CD8-positive, alpha-beta memory T cell (primary cell): ENCODE results near the gene SCG2. TPM values are rescaled to one million over a fixed set of nuclear protein-coding genes. Genes with fewer than 3 reads are reported as not detected.

Source experiments
- CTCF ChIA-PET: fragments of 350-600 bp; sonication (Branson Sonifier 250); formaldehyde crosslinking; loops from one replicate; lab custom pipeline; 2021; ENCODE audit warnings: antibody characterized with exemption; lab: Charles Lee
- POLR2A ChIA-PET: fragments of 350-600 bp; sonication (Branson Sonifier 250); formaldehyde crosslinking; loops from one replicate; lab custom pipeline; 2021; ENCODE audit warnings: antibody characterized with exemption; lab: Charles Lee
- DNase-seq, 5 donors: peaks; one replicate each; pipeline versions ENCODE4 v3.0.0 to v3.0.0-alpha.2; 2020 to 2022; ENCODE audit warnings: mixed read lengths in 1 of 5
- H3K27ac ChIP-seq: one replicate; pipeline ENCODE4 v1.7.0; 2013; ENCODE audit warnings: low read depth, mild to moderate bottlenecking, low read length, moderate library complexity
- H3K27me3 ChIP-seq: 2 replicates; pipeline ENCODE4 v1.7.0; 2013; ENCODE audit warnings: low read length, mild to moderate bottlenecking; ENCODE audit not compliant: insufficient read depth, poor library complexity, severe bottlenecking
- H3K36me3 ChIP-seq: 2 replicates; pipeline ENCODE4 v1.7.0; 2013; ENCODE audit warnings: mild to moderate bottlenecking, low read length, moderate library complexity; ENCODE audit not compliant: insufficient read depth
- H3K4me1 ChIP-seq: 2 replicates; pipeline ENCODE4 v1.7.0; 2013; ENCODE audit warnings: mild to moderate bottlenecking, low read length, moderate library complexity; ENCODE audit not compliant: insufficient read depth
- H3K4me3 ChIP-seq: 2 replicates; pipeline ENCODE4 v1.7.0; 2013; ENCODE audit warnings: mild to moderate bottlenecking, low read length
- H3K9me3 ChIP-seq: 2 replicates; pipeline ENCODE4 v1.7.0; 2013; ENCODE audit warnings: mild to moderate bottlenecking, low read length
- H3K27ac Mint-ChIP-seq, 8 donors: one replicate each; pipeline ENCODE4 v1.8.0; 2020 to 2021; ENCODE audit warnings: mixed read lengths in 8 of 8, mild to moderate bottlenecking in 6 of 8, inconsistent platforms in 3 of 8, moderate library complexity in 3 of 8
- H3K27me3 Mint-ChIP-seq, 2 donors: one replicate each; pipeline ENCODE4 v1.8.0; 2020 to 2021; ENCODE audit warnings: mixed read lengths in 2 of 2, mild to moderate bottlenecking in 1 of 2, moderate library complexity in 1 of 2
- H3K36me3 Mint-ChIP-seq, 3 donors: one replicate each; pipeline ENCODE4 v1.8.0; 2020 to 2021; ENCODE audit warnings: mixed read lengths in 3 of 3, inconsistent platforms in 1 of 3, mild to moderate bottlenecking in 1 of 3
- H3K4me1 Mint-ChIP-seq, 3 donors: one replicate each; pipeline ENCODE4 v1.8.0; 2020 to 2021; ENCODE audit warnings: mixed read lengths in 3 of 3, inconsistent platforms in 1 of 3, mild to moderate bottlenecking in 1 of 3
- H3K4me3 Mint-ChIP-seq, 7 donors: one replicate each; pipeline ENCODE4 v1.8.0; 2020 to 2021; ENCODE audit warnings: mixed read lengths in 7 of 7, mild to moderate bottlenecking in 6 of 7, moderate library complexity in 4 of 7, inconsistent platforms in 2 of 7
- H3K9me3 Mint-ChIP-seq, 5 donors: one replicate each; pipeline ENCODE4 v1.8.0; 2020 to 2022; ENCODE audit warnings: mixed read lengths in 5 of 5, mild to moderate bottlenecking in 3 of 5, moderate library complexity in 2 of 5, inconsistent platforms in 1 of 5
- polyA plus RNA-seq: library from polyadenylated mRNA; unstranded; fragments of 300-500 nt; fragmentation: Illumina TruSeq; gene quantifications from one replicate; pipeline ENCODE4 v1.2.3, GENCODE V29; 2021
- total RNA-seq, 2 experiments: library from RNA; stranded (reverse); gene quantifications; one replicate each; pipeline ENCODE4 v1.2.3, GENCODE V29; 2021

Gene SCG2
- total and polyA plus RNA-seq, 3 experiments from 2014 or later: not detected

DNA sequence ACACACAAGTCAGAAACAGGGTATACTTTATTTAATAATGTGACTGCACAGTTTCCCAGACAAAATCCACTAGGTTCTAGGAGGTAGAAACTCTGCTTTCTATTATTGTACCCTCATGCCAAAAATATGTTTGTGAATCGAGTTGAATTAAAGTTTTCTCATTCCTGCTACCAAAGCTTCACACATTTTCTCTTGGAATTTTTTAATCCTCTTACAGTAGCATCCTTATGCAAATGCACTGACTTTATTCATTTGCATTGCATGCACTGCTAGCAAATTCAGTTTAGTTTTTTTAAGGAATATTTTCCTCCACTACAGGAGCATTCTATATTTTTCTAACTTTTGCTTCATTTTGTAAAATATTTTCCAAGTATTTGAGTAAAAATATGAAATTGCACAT, 4.8 kb upstream of the SCG2 start:
- H3K36me3 ChIP-seq: no peaks in the 10 kb centered on the region
- no peak for DNase-seq
- no peaks in the 10 kb centered on the region for H3K27me3 ChIP-seq
- Mint-ChIP-seq H3K4me1 (peaks cover 0 to 7% (median 0%) of the 10 kb centered on the region in 3 donors), H3K27ac (no peak overlapping the region), H3K4me3 (no peak overlapping the region), H3K36me3 (no peaks in the 10 kb centered on the region), H3K27me3 (peaks cover 4 to 19% of the 10 kb centered on the region in 2 donors), H3K9me3 (peaks cover 0 to 4% (median 0%) of the 10 kb centered on the region in 5 donors)
- no peaks in the 10 kb centered on the region for H3K4me1 ChIP-seq
- H3K9me3 ChIP-seq: no peaks in the 10 kb centered on the region
- H3K27ac ChIP-seq: no peak overlapping the region
- ChIA-PET CTCF (no interaction called here), POLR2A (no interaction called here)
- H3K4me3 ChIP-seq: no peak overlapping the region

DNA sequence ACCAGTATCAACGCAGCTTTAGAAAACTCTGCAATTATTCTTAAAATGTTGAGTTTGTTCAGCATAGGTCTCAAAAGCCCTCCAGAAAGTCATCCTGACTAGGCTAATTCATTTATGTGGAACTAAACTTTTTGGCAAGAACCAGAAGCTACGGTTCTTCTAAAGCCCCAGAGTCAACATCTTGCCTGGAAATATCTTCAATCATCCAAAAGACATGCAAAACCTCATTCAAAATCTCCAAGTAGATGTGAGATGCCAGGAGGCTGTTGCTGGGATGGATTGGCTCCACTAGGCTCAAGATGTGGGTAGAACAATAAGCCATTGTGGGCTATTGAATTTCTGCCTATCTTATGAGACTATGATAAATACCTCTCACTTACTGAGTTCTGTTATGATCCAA, 2.1 kb upstream of the SCG2 start:
- no peak for DNase-seq
- Histone ChIP-seq H3K36me3 (no peaks in the 10 kb centered on the region), H3K4me3 (no peak overlapping the region), H3K9me3 (no peaks in the 10 kb centered on the region), H3K27me3 (no peaks in the 10 kb centered on the region), H3K4me1 (no peaks in the 10 kb centered on the region), H3K27ac (no peak overlapping the region)
- ChIA-PET CTCF (no interaction called here), POLR2A (no interaction called here)
- H3K9me3 Mint-ChIP-seq: peaks cover 0 to 4% (median 0%) of the 10 kb centered on the region in 5 donors
- peaks cover 0 to 8% (median 0%) of the 10 kb centered on the region in 3 donors for H3K4me1 Mint-ChIP-seq
- H3K36me3 Mint-ChIP-seq: no peaks in the 10 kb centered on the region
- H3K4me3 Mint-ChIP-seq: no peak overlapping the region
- peaks cover 4 to 16% of the 10 kb centered on the region in 2 donors for H3K27me3 Mint-ChIP-seq
- no peak overlapping the region for H3K27ac Mint-ChIP-seq

DNA sequence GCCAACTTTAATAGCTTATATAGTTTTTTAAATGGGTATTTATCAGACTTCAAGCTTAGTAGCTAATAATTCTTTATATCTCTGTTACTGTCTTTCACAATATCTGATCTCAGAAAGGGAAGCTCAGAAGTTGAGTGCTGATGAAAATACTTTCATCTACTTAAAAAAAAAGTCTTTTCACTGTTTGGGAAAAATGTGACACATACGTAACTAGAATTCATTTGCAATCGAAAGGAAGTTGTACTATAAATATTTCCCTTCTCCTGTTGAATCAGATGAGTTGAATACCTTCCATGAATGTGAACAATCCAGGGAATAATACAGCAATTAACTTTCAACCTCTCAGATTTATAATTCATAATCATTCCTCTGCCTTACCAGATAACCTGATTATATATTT, 811 bp upstream of the SCG2 start:
- H3K36me3 Mint-ChIP-seq: no peaks in the 10 kb centered on the region
- H3K27me3 Mint-ChIP-seq: peaks cover 6 to 16% of the 10 kb centered on the region in 2 donors
- Histone ChIP-seq H3K36me3 (no peaks in the 10 kb centered on the region), H3K4me3 (no peak overlapping the region), H3K9me3 (no peaks in the 10 kb centered on the region), H3K4me1 (no peaks in the 10 kb centered on the region), H3K27ac (no peak overlapping the region), H3K27me3 (no peaks in the 10 kb centered on the region)
- H3K27ac Mint-ChIP-seq: no peak overlapping the region
- DNase-seq: no peak
- no peaks in the 10 kb centered on the region for H3K9me3 Mint-ChIP-seq
- CTCF ChIA-PET: no interaction called here
- POLR2A ChIA-PET: no interaction called here
- peaks cover 0 to 8% (median 0%) of the 10 kb centered on the region in 3 donors for H3K4me1 Mint-ChIP-seq
- no peak overlapping the region for H3K4me3 Mint-ChIP-seq

DNA sequence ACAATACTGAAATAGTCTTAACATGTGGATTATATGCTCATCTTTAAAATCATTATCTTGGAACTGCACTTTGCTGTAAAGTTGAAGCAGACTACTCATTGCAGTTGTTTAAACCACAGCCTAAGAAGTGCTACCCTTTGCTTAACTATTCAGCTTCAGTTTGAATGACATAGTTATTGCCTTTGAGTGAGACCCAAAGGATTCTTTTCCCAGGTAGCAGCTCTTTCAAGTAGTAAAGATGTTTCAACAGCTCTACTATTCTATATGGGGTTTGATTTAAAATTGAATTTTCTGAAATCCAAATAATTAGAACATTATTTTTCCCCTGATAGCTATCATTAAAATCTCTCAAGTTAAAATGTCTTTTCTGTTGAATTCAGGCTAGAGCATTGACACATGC, 1.1 kb downstream of the SCG2 start:
- ChIA-PET POLR2A (no interaction called here), CTCF (no interaction called here)
- Histone ChIP-seq H3K9me3 (no peaks in the 10 kb centered on the region), H3K27me3 (no peaks in the 10 kb centered on the region), H3K27ac (no peak overlapping the region), H3K4me3 (no peak overlapping the region), H3K4me1 (no peaks in the 10 kb centered on the region), H3K36me3 (no peaks in the 10 kb centered on the region)
- no peak for DNase-seq
- Mint-ChIP-seq H3K27me3 (peaks cover 6 to 8% of the 10 kb centered on the region in 2 donors), H3K36me3 (no peaks in the 10 kb centered on the region), H3K4me1 (peaks cover 0 to 8% (median 0%) of the 10 kb centered on the region in 3 donors), H3K27ac (no peak overlapping the region), H3K9me3 (no peaks in the 10 kb centered on the region), H3K4me3 (no peak overlapping the region)

DNA sequence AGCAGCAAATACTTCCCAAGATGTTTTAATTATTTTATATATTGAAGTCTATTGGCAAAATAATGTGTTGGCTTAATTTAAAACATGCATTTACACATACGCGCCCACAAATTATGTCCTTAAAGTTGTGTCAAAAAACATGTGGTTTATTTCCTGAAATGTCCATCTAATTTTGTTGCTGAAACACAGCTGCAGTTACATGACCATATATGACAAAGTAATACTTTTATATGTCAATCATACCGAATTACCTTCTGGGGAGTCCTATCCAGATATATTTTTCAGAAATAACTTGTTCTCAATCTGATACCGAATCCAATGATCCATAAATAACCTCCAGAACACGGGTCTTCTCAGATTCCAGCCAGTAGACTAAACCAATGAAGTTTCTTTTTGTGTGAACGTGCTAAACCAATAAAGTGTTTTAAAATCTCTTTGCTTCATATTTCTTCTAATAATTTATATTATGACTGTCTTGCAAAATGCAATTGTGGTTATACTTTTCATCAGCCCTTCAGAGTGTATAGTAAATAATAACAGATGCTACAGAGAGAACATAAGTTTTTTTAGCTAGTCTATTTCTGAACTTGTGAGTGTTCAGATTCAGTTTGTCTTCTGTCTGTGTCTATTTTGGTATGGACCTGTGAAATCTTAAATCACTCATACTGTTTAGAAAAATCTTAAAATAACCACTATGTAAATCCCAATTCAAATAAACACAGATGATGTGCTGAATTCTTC, 2.4 kb downstream of the SCG2 start:
- Histone ChIP-seq H3K27me3 (no peaks in the 10 kb centered on the region), H3K4me1 (no peaks in the 10 kb centered on the region), H3K27ac (no peak overlapping the region), H3K4me3 (no peak overlapping the region), H3K36me3 (no peaks in the 10 kb centered on the region), H3K9me3 (no peaks in the 10 kb centered on the region)
- peaks cover 4 to 8% of the 10 kb centered on the region in 2 donors for H3K27me3 Mint-ChIP-seq
- H3K4me1 Mint-ChIP-seq: peaks cover 0 to 8% (median 0%) of the 10 kb centered on the region in 3 donors
- no peaks in the 10 kb centered on the region for H3K9me3 Mint-ChIP-seq
- ChIA-PET CTCF (no interaction called here), POLR2A (no interaction called here)
- H3K36me3 Mint-ChIP-seq: no peaks in the 10 kb centered on the region
- H3K4me3 Mint-ChIP-seq: no peak overlapping the region
- no peak for DNase-seq
- H3K27ac Mint-ChIP-seq: no peak overlapping the region

DNA sequence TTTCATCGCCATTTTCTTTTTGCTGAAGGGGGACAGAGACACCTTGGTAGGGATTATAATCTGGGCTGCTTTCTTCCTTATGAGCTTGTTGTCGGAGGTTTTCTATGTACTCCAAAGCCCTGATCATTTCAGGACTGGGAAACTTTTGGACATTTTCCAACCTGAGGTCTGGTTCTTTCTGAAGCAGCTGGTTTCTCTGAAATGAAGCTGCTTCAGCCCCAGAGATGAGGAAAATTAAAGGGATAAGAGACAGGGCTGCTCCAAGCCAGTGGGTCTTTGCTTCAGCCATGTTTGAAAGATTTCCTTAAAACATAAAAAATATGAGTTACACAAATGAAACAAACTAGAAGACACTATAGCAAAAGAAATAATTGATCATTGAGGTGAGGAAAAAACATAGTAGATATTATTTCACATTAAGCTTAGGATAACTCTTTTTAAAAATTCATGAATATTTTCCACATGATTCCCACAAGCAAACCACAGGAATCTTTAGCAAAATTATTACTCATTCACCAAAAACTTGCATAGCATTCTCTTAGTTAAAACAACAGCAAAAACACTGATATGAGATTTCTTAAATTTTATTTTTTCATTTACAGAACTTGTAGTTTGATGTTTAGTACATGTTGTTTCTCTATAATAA, 3.0 kb downstream of the SCG2 start:
- Mint-ChIP-seq H3K4me1 (peaks cover 0 to 8% (median 0%) of the 10 kb centered on the region in 3 donors), H3K27me3 (peaks cover 4 to 8% of the 10 kb centered on the region in 2 donors), H3K4me3 (no peak overlapping the region), H3K9me3 (no peaks in the 10 kb centered on the region), H3K27ac (no peak overlapping the region), H3K36me3 (no peaks in the 10 kb centered on the region)
- Histone ChIP-seq H3K9me3 (no peaks in the 10 kb centered on the region), H3K4me1 (no peaks in the 10 kb centered on the region), H3K4me3 (no peak overlapping the region), H3K36me3 (no peaks in the 10 kb centered on the region), H3K27ac (no peak overlapping the region), H3K27me3 (no peaks in the 10 kb centered on the region)
- ChIA-PET CTCF (no interaction called here), POLR2A (no interaction called here)
- no peak for DNase-seq

DNA sequence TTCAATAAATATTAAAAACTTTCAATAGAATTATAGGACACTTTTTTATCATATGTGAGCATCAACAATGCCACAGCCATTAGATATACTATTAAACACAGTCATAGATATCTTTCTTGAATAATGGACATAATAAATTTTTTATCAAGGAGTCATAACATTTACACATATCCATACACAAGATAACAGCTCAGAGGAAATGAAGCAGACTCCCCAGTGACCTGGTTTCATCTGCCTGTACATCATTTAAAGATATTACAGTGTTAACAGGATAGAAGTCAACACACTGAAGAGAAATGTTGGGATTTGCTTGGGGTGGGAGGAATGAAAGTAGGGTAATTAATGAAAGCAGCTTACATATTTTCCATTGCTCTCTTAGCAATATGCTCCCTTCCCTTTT, 5.1 kb downstream of the SCG2 start:
- ChIA-PET CTCF (no interaction called here), POLR2A (no interaction called here)
- Histone ChIP-seq H3K4me3 (no peak overlapping the region), H3K9me3 (no peaks in the 10 kb centered on the region), H3K4me1 (no peaks in the 10 kb centered on the region), H3K27me3 (no peaks in the 10 kb centered on the region), H3K36me3 (no peaks in the 10 kb centered on the region), H3K27ac (no peak overlapping the region)
- DNase-seq: no peak
- Mint-ChIP-seq H3K27ac (no peak overlapping the region), H3K4me3 (no peak overlapping the region), H3K4me1 (peaks cover 0 to 2% (median 0%) of the 10 kb centered on the region in 3 donors), H3K36me3 (no peaks in the 10 kb centered on the region), H3K27me3 (peaks cover 6 to 8% of the 10 kb centered on the region in 2 donors), H3K9me3 (no peaks in the 10 kb centered on the region)

DNA sequence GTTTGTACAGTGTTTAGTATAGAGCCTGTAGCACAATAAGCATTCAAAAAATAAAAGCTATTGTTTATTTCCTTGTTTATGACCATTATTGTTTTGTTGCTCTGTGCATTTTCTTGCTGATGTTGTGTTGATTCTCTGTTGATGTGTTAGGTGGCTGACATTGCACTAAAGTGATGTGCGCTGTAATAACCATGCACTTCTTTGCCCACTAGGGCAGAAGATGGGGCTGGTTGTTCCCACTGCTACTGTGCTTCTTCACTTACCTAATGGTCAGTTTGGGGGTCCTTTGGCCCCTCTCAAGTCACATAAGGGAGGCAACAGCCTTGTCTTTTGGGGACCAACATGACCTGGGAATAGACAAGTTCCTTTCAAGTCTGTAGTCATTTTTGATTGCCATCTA, 6.0 kb downstream of the SCG2 start:
- Histone ChIP-seq H3K36me3 (no peaks in the 10 kb centered on the region), H3K27me3 (no peaks in the 10 kb centered on the region), H3K4me1 (no peaks in the 10 kb centered on the region), H3K4me3 (no peak overlapping the region), H3K27ac (no peak overlapping the region), H3K9me3 (no peaks in the 10 kb centered on the region)
- Mint-ChIP-seq H3K36me3 (no peaks in the 10 kb centered on the region), H3K27me3 (peaks cover 6 to 8% of the 10 kb centered on the region in 2 donors), H3K4me1 (no peaks in the 10 kb centered on the region), H3K9me3 (no peaks in the 10 kb centered on the region), H3K4me3 (no peak overlapping the region), H3K27ac (no peak overlapping the region)
- ChIA-PET POLR2A (no interaction called here), CTCF (interaction anchor here (1.2 kb wide), 1 partner anchor 10 kb away, joined by 3 read pairs; no protein-coding TSS in a partner anchor)
- DNase-seq: no peak
